HG03469 (cell line): ENCODE results near the gene LAPTM4A.
"Not testable (repeated sequence)": the region's sequence is repeated elsewhere in the genome, so short reads cannot be mapped to it uniquely, and the experiment has no call there.

ENCODE experiments used
- ATAC-seq: cut with Tn5 transposase; IDR thresholded peaks from one replicate; pipeline ENCODE4 v1.9.1; 2021; ENCODE audit warnings: mild to moderate bottlenecking, moderate library complexity, moderate number of reproducible peaks; ENCODE audit not compliant: unreplicated experiment

Gene LAPTM4A

GRCh38 chr2:20077411-20077940, 26.0 kb upstream of the LAPTM4A start:
- ATAC-seq = no peak

GRCh38 chr2:20076757-20077156, 25.3 kb upstream of the LAPTM4A start:
- no peak for ATAC-seq

- no peak for ATAC-seq
Observed at GRCh38 chr2:20074901-20075300, 23.5 kb upstream of the LAPTM4A start.

GRCh38 chr2:20074046-20074648, 22.7 kb upstream of the LAPTM4A start:
- not testable (repeated sequence) for ATAC-seq

GRCh38 chr2:20073460-20073859, 22.0 kb upstream of the LAPTM4A start:
- no peak for ATAC-seq

GRCh38 chr2:20072436-20073158, 21.2 kb upstream of the LAPTM4A start:
- no peak for ATAC-seq

GRCh38 chr2:20071397-20072383, 20.3 kb upstream of the LAPTM4A start:
- ATAC-seq = no peak

GRCh38 chr2:20069756-20070155, 18.3 kb upstream of the LAPTM4A start:
- no peak for ATAC-seq

- no peak for ATAC-seq
Observed at GRCh38 chr2:20067992-20068584, 16.7 kb upstream of the LAPTM4A start.

GRCh38 chr2:20065885-20066602, 14.6 kb upstream of the LAPTM4A start:
- no peak for ATAC-seq

GRCh38 chr2:20064841-20065240, 13.4 kb upstream of the LAPTM4A start:
- ATAC-seq = no peak

- ATAC-seq = no peak
Observed at GRCh38 chr2:20064421-20064820, 13.0 kb upstream of the LAPTM4A start.

- no peak for ATAC-seq
Observed at GRCh38 chr2:20062615-20063545, 11.5 kb upstream of the LAPTM4A start.

- ATAC-seq = no peak
Observed at GRCh38 chr2:20061940-20062339, 10.5 kb upstream of the LAPTM4A start.

GRCh38 chr2:20061476-20061875, 10.0 kb upstream of the LAPTM4A start:
- ATAC-seq = no peak

- no peak for ATAC-seq
Observed at GRCh38 chr2:20060106-20060505, 8.7 kb upstream of the LAPTM4A start.

- no peak for ATAC-seq
Observed at GRCh38 chr2:20057268-20057667, 5.8 kb upstream of the LAPTM4A start.

GRCh38 chr2:20054931-20055330, 3.5 kb upstream of the LAPTM4A start:
- ATAC-seq = no peak

- no peak for ATAC-seq
Observed at GRCh38 chr2:20054119-20054518, 2.7 kb upstream of the LAPTM4A start.
